Glomerular endothelial cell (primary cell): ENCODE measurements around the gene DCTN3. TPM values are rescaled to one million over a fixed set of nuclear protein-coding genes. Genes with fewer than 3 reads are reported as not detected.
"Not testable (repeated sequence)": the region's sequence is repeated elsewhere in the genome, so short reads cannot be mapped to it uniquely, and the experiment has no call there.

Source experiments
- DNase-seq: peaks from one replicate; pipeline ENCODE4 v3.0.0-alpha.2; 2011; ENCODE audit warnings: low read depth, low spot score; ENCODE audit errors: extremely low read depth
- total RNA-seq: library from RNA; depleted of rRNA; stranded (reverse); fragments of >200 nt; gene quantifications from 2 replicates; pipeline ENCODE4 v1.2.3, GENCODE V29; 2015

Gene DCTN3
- total RNA-seq, 1 donor from 2014 or later: 97.1 TPM

DNA sequence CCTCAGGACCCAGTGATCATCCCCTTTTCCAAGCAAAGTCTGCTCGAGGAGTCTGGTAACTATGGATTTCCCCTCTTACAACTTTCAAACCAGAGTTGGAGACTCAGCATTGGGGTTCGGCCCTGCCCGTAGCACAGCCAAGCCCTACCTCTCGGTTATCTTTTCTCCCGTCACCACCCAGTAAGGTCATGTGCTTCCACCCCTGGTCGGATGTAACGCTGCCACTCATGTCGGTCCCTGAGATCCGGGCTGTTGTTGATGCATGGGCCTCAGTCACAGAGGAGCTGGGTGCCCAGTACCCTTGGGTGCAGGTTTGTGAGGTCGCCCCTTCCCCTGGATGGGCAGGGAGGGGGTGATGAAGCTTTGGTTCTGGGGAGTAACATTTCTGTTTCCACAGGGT is 27.4 kb upstream of the DCTN3 start:
- DNase-seq: no peak

- DNase-seq: no peak
Observed at GRCh38 chr9:34647084-34647403, 26.7 kb upstream of the DCTN3 start.

DNA sequence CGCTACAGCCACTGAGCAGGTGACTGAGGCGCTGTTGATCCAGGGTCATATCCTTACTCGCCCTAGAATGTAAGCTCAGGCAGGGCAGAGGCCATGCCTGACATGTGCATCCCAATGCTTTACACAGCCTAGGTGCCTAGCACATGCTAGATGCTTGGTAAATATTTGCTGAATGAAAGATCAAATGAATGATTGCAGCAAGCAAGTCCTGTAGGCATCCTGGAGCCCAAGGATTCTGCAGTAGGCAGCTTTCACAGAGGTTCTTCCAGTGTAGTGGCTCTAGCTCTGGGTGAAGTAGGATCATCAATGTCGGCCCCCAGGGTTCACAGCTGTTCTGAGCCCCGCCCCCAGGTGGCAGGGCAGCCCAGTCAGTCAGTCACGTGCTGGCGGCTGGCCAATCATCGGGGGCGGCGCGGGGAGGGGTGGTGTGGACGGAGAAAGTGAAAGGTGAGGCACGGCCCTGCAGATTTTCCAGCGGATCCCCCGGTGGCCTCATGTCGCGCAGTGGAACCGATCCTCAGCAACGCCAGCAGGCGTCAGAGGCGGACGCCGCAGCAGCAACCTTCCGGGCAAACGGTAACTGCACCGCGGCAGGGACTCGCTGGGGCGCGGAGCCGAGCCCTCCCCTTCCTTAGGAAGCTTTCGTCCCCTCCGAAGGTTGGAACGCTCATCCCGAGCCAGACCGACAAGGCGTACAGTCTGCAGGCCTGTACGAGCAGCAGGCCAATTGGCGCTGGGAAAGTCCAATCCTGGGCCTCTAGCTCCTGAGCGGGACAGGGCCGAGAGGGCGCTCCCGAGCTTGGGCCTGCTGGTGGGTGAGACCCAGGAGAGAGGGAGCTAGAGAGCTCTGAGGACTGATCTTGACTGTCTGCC is 26.2 kb upstream of the DCTN3 start, which contains the start of gene GALT:
GALT (plus strand) TSS at position 465 of the 873 bp plus-strand sequence; CDS start at position 495, 30 bp downstream.
- no peak for DNase-seq

- DNase-seq: no peak
Observed at GRCh38 chr9:34644766-34645314, 24.5 kb upstream of the DCTN3 start.

DNA sequence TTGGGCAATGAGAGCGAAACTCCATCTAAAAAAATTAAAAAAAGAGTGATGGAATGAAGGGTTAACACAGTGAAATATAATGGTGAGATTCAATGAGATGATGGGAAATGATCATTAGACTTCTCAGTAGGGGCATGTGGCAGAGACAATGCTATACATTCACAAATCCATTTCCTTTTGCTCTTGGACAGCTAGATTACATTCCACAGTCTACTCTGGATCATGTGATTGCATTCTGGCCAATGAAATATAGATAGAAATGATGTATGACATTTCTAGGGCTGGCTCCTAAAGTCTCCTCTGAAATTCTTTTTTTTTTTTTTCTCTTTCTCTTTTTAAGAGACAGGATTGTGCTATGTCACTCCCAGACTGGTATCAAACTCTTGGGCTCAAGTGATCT is 22.4 kb upstream of the DCTN3 start:
- DNase-seq: no peak

- DNase-seq: not testable (repeated sequence)
Observed at GRCh38 chr9:34639322-34639721, 19.0 kb upstream of the DCTN3 start.

DNA sequence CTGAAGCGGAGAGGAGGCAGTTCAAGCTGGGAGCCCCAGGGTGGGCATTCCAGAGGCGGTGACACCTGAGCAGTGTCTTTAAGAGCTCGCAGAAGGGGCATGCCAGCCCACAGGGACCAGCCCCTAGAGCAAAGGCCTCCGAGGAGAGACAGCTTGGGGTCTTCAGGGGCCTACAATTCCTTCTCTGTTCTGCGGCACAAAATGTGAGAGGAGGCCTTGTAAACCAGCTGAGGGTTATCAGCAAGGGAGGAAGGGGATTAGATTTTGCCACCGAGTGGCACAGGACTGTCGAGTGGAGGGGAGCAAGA is 17.8 kb upstream of the DCTN3 start:
- DNase-seq: no peak

- DNase-seq: no peak
Observed at GRCh38 chr9:34637356-34638137, 17.3 kb upstream of the DCTN3 start, which contains the start of gene SIGMAR1. TSS of gene SIGMAR1 (minus strand) at chr9:34637787. CDS start at chr9:34637697, 90 bp downstream.

DNA sequence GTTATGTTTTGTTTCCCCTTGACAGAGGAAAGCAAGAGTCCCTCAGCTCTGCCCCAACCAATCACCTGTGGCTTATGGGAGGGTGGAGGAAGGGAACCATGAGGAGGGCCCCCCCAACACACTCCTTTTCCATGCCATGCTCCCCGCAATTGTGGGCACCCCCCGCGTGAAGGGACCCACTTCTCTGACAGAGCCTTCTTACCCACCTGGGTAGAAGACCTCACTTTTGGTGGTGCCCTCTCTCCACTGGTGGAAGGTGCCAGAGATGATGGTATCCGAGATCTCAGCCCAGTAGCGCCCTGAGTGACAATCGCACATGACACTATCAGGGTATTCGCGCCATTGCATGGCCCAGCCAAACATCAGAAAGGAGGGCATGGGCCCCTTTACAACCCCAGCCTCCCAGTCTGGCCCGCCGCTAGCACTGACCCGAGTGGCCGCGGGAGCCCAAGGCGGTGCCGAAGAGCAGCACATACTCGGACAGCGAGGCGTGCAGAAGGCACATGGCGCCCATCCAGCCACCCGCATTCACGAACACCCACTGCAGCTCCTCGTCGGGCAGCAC is 16.6 kb upstream of the DCTN3 start:
- no peak for DNase-seq

GRCh38 chr9:34635556-34635955 is 15.3 kb upstream of the DCTN3 start:
- no peak for DNase-seq

DNA sequence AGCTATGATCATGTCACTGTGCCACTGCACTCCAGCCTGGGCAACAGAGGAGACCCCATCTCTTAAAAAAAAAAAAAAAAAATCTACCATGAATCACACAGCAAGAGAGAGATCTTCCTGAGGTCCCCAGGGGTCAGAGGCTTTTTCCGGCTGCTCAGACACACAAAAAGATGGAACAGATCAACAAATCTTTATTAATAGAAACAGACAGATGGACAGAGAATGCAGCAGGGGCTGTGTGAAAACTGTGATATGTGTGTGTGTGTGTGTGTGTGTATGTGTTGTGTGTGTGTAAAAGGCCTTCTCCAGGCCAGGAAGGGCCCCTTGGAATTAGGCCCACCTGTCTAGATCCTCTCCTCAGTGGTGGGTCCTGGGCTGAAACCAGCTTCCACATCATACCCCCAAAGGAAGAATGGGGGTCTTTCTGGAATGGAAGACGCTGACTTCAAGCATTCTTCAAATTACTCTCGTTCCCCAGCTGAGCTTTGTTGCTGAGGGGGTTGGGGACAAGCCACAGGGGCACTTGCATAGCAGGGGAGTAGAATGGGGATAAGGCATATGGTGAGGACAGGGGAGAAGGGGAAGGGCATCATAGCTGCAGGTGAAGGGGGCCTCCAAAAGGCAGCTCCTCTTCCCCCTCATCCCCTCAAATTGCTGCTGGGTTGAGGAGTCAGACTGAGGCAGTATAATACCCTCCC is 14.4 kb upstream of the DCTN3 start:
- DNase-seq: no peak

DNA sequence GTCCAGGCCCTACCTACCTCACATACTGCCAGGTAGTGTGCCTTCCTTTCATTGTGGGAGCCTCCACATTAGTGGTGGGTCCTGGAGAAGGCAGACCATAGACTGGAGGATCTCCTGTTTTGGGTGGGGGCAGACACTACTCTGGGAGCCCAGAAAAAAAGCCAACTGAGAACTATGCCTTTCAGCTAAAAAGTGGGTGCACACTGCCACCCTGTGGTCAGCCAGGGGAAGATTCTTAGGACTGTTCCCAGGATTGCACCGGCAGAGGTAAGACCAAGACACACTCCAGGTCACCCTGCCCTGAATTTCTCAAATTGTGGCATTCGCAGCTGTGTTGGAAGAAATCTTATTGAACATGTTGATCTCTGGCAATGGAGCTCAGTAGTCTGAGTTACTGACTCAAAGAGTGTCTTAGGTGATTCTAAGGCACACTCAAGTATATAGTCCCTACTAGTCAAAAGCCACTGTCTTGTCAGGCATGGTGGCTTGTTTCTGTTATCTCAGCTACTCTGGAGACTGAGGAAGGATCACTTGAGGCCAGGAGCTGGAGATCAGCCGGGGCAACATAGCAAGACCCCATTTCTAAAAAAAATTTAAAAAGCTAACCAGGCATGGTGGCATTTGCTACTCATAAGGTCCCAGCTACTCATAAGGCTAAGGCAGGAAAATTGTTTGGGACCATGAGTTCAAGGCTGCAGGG is 13.7 kb upstream of the DCTN3 start:
- DNase-seq: no peak

GRCh38 chr9:34633166-34633565 is 12.9 kb upstream of the DCTN3 start:
- no peak for DNase-seq

GRCh38 chr9:34630402-34631154 is 10.3 kb upstream of the DCTN3 start:
- no peak for DNase-seq

DNA sequence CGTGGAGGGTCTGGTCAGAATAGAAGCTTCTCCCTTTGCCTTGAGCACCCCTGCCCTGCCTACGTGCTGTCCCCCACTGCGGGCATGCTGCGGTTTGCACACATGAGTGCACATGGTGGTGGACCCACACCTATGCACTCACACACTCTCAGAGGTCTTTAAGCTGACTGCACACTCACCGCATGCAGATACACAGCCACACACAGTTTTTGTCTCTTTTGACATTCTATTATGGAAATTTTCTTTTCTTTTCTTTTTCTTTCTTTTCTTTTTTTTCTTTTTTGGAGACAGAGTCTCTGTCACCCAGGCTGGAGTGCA is 9.2 kb upstream of the DCTN3 start:
- no peak for DNase-seq

GRCh38 chr9:34628656-34629490 is 8.6 kb upstream of the DCTN3 start, which contains the start of gene ARID3C:
TSS of gene ARID3C (minus strand) at chr9:34629066. CDS start at chr9:34628014, 1,052 bp downstream.
- no peak for DNase-seq

- no peak for DNase-seq
Observed at GRCh38 chr9:34627716-34628655, 7.7 kb upstream of the DCTN3 start.

- DNase-seq: no peak
Observed at GRCh38 chr9:34625186-34625486, 4.8 kb upstream of the DCTN3 start.
